Hepatocyte (in vitro differentiated cells): ENCODE measurements around the gene MYL11.

Experiments
- EZH2phosphoT487 ChIP-seq: fragments of 200-600 bp; sonication (generic); IDR thresholded peaks from one replicate; pipeline ENCODE4 v1.6.1; 2018; ENCODE audit warnings: antibody characterized with exemption, mild to moderate bottlenecking, low read depth, moderate library complexity; ENCODE audit not compliant: unreplicated experiment, severe bottlenecking
- TF ChIP-seq, protein P1 (sequence below): fragments of 200-600 bp; sonication (generic); IDR thresholded peaks from 2 replicates; pipeline ENCODE4 v1.5.1; 2016; ENCODE audit warnings: antibody characterized with exemption, mild to moderate bottlenecking; ENCODE audit not compliant: poor library complexity

DNA sequence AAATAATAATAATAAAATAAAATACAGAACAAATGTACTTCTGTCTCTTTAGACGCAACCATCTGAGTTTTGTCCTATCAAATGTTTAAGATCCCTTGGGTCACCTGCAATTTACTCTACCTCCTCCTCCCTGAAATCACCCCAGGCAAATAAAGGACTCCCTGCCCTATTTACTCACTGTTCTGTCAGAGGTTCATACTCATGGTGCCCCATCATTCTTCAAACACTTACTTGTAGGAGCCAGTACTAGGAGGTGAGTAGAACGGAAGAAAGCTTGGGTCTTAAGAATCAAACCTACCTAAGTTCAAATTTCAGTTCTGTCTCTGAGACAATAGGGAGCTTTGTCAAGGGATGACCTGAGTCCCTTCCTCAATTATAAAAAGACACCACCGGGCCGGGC, 8.1 kb upstream of the MYL11 start:
- TF ChIP-seq, protein P1, sequence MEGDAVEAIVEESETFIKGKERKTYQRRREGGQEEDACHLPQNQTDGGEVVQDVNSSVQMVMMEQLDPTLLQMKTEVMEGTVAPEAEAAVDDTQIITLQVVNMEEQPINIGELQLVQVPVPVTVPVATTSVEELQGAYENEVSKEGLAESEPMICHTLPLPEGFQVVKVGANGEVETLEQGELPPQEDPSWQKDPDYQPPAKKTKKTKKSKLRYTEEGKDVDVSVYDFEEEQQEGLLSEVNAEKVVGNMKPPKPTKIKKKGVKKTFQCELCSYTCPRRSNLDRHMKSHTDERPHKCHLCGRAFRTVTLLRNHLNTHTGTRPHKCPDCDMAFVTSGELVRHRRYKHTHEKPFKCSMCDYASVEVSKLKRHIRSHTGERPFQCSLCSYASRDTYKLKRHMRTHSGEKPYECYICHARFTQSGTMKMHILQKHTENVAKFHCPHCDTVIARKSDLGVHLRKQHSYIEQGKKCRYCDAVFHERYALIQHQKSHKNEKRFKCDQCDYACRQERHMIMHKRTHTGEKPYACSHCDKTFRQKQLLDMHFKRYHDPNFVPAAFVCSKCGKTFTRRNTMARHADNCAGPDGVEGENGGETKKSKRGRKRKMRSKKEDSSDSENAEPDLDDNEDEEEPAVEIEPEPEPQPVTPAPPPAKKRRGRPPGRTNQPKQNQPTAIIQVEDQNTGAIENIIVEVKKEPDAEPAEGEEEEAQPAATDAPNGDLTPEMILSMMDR, result no peak
- no peak for TF ChIP-seq EZH2phosphoT487
